Measurements from ENCODE around the gene C1QL4.
"Not testable (repeated sequence)": the region's sequence is repeated elsewhere in the genome, so short reads cannot be mapped to it uniquely, and the experiment has no call there.

Gene C1QL4

DNA sequence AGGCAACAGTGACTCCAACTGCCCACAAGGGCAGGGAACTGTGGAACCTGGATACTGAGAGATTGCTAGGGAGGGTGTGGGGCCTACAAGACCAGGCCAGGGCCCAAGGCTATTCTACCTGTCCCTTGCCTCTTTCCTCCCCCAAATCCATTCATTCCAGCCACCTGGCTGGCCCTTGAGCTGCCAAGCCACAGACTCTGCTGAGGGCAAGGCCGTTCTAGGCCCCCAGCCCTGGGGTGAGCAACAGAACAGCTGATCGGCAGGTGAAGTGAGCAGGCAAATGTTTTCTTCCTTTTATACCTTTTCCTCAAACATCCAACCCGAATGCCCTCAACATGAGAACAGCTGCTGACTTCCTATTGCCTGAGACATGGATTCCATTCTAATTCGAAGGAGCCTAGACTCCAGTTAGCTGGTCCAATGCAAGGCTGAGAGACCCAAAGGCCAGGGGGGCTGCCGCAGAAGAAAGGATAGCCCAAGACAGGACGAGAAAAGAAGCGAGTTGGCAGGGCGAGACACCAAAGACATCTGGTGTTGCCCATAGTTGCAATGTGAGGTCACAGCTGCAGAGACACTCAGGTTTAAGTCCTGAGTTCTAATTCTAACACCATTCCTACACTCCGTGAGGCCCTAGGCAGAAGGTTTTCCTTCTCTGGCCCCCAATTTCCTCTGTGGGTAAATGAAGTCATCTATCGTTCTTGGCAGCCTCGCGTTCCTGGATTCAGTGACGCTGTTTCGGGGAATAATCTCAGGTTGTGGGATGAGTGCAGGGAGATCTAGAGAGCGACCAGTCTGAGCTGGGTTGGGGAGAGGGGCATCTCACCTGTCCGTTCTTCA, 1.7 kb downstream of the C1QL4 start:
- TF ChIP-seq, protein P1, sequence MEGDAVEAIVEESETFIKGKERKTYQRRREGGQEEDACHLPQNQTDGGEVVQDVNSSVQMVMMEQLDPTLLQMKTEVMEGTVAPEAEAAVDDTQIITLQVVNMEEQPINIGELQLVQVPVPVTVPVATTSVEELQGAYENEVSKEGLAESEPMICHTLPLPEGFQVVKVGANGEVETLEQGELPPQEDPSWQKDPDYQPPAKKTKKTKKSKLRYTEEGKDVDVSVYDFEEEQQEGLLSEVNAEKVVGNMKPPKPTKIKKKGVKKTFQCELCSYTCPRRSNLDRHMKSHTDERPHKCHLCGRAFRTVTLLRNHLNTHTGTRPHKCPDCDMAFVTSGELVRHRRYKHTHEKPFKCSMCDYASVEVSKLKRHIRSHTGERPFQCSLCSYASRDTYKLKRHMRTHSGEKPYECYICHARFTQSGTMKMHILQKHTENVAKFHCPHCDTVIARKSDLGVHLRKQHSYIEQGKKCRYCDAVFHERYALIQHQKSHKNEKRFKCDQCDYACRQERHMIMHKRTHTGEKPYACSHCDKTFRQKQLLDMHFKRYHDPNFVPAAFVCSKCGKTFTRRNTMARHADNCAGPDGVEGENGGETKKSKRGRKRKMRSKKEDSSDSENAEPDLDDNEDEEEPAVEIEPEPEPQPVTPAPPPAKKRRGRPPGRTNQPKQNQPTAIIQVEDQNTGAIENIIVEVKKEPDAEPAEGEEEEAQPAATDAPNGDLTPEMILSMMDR (conservative IDR thresholded peaks at IDR 0.05) = no peak
- H3K27ac ChIP-seq = no peak overlapping the region

DNA sequence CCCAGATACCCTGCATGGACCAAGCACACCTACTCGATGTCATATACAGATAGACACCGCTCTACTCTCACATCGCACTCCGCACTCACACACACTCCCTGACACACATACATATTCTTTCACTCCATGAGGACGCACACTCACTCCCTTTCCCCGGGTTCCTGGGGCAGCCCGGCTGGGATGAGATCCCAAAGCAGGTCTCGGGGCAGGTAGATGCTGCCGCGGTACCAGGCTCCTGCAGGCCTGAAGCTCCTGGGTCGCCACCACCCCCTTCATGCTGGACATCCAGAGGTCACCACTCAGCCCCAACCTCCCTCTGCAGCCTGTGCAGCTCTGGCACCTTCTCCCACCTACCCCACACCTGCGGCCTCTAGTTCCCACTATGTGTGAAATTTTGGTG, 2.3 kb downstream of the C1QL4 start:
- H3K27ac ChIP-seq = no peak overlapping the region
- TF ChIP-seq, protein P1 (conservative IDR thresholded peaks at IDR 0.05) = no peak

DNA sequence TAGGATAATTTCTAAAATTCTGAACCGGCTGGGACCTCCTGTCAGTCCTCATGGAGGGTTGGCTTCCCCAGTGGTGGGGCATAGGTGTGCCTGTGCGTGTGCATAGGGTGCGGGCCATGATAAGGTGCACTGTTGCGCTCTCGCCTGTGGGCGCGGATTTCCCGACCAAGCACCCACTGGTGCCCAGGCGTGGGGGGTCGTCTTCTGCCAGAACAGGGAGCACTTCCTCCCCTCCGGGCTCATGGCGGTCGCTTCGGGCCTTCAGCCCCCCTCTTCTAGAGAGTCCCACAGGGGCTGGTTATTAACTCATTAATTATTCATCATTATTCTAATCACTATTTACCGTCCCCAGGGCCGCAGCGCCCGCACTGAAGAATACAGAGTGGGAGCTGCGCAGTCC, 2.8 kb downstream of the C1QL4 start:
- TF ChIP-seq, protein P1 (conservative IDR thresholded peaks at IDR 0.05) = no peak

DNA sequence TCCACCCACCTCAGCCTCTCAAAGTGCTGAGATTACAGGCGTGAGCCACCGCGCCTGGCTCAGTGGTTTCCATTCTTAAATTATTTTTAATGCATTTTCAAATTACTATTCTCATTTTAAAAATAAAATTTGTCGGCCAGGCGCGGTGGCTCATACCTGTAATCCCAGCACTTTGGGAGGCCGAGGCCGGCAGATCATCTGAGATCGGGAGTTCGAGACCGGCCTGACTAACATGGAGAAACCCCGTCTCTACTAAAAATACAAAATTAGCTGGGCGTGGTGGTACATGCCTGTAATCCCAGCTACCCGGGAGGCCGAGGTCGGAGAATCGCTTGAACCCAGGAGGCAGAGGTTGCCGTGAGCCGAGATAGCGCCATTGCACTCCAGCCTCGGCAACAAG, 3.2 kb downstream of the C1QL4 start:
- H3K27ac ChIP-seq = not testable (repeated sequence)

More for the DNA sequence above, 2.8 kb downstream of the C1QL4 start:
- no peak overlapping the region for H3K27ac ChIP-seq

DNA sequence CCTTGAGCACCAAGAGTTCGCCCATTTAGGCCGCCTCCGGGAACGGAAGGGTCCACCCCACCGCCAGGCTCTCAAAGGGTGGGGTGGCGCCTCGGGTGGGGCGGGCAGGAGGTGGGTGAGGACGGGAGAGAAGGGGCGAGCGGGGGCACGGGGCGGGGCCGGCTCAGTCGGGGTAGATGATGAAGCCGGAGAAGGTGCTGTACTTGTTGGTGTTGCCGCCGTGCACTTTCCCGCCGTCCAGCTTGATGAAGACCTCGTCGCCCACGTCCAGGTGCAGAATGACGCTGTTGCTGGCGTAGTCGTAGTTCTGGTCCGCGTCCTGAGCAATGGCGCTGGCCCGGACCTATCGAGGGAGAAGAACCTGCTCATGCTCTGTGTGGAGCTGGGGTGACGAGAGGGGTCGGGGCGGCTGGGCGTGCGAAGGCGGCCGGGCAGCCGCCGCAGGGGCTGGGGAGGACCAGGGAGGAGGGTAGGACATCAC, 4.1 kb downstream of the C1QL4 start:
- TF ChIP-seq, protein P1 (conservative IDR thresholded peaks at IDR 0.05) = no peak
- H3K27ac ChIP-seq = no peak overlapping the region

DNA sequence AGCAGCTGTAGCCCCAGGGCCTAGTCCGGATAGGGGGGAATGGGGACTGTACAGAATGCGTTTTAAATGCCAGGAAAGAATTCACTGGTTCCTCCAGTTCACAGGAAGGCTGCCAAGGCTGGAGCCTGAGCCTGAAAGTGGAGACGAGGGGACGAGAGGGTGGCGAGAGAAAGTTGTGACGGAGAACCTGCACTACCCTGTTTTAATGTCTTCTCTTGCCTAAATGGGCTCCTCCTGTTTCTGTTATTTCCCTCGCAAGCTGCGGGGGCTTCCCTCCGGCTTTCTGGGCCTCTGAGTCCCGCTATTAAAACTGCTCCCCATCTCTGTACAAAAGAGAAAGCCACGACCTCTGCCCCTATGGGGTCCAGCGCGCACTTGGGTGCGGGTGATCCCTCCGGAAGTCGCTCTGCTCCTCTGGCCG, 4.5 kb downstream of the C1QL4 start:
- TF ChIP-seq, protein P1 (conservative IDR thresholded peaks at IDR 0.05) = no peak
- no peak overlapping the region for H3K27ac ChIP-seq

DNA sequence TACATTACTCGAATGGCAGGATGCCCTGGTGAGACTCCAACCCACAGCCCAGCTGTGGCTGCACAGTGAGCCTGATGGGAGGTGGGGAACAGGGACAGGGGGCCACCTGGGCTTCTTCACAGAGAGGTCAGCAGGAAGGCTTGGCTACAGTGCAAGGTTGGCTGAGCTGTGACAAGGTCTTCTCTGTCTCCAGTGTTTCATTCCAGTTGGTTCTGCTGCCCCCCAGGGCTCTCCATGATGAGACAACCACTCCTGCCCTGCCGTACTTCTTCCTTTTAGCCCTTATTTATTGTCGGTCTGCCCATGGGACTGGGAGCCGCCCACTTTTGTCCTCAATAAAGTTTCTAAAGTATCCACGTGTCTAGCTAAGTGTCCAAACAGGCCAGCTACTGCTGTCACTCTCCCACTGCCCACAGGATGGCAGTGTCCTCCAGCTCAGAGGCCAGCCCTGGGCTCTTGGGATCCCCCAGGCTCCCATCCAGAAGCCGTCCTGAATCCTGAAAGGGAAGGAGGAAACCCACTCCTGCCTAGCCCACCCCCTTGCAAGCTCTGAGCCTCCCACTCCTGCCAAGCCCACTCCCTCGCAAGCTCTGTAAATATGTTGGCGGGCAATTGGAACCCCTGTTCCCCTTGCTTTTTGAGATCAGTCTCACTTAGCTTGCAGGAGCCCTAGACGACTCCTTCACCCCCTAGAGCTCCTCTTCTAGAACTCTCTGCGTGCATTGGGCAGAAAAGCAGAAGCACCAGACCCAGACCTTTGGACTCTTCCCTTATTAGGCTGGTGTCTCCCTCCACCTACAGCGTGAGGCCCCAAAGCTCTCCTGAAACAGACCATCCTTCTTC, 5.4 kb downstream of the C1QL4 start:
- H3K27ac ChIP-seq = peak overlapping the region; percentile 53
- TF ChIP-seq, protein P1 (conservative IDR thresholded peaks at IDR 0.05) = peak; percentile 98

Measured in VCaP (cell line).